Osteocyte (in vitro differentiated cells): ENCODE data around the gene PNPO. TPM values are rescaled to one million over a fixed set of nuclear protein-coding genes. Genes with fewer than 3 reads are reported as not detected.

ENCODE experiments used
- DNase-seq: peaks from one replicate; pipeline ENCODE4 v3.0.0; 2021; ENCODE audit warnings: mixed read lengths; ENCODE audit not compliant: unreplicated experiment; ENCODE audit errors: extremely low spot score
- H3K27ac Mint-ChIP-seq: one replicate; pipeline ENCODE4 v1.8.0; 2021; ENCODE audit warnings: mild to moderate bottlenecking, mixed read lengths; ENCODE audit not compliant: unreplicated experiment
- H3K27me3 Mint-ChIP-seq: one replicate; pipeline ENCODE4 v1.8.0; 2021; ENCODE audit warnings: mixed read lengths; ENCODE audit not compliant: unreplicated experiment
- H3K36me3 Mint-ChIP-seq: one replicate; pipeline ENCODE4 v1.8.0; 2021; ENCODE audit warnings: mixed read lengths; ENCODE audit not compliant: unreplicated experiment
- H3K4me1 Mint-ChIP-seq: one replicate; pipeline ENCODE4 v1.8.0; 2021; ENCODE audit warnings: mixed read lengths; ENCODE audit not compliant: unreplicated experiment
- H3K4me3 Mint-ChIP-seq: one replicate; pipeline ENCODE4 v1.8.0; 2021; ENCODE audit warnings: mild to moderate bottlenecking, moderate library complexity, mixed read lengths; ENCODE audit not compliant: unreplicated experiment
- H3K9me3 Mint-ChIP-seq: one replicate; pipeline ENCODE4 v1.8.0; 2021; ENCODE audit warnings: mixed read lengths; ENCODE audit not compliant: unreplicated experiment
- CTCF ChIP-seq: fragments of 200-600 bp; sonication (generic); IDR thresholded peaks from 2 replicates; pipeline ENCODE4 v1.5.0; 2021; ENCODE audit warnings: antibody characterized with exemption, mild to moderate bottlenecking, moderate library complexity
- long read RNA-seq: library from polyadenylated mRNA; unstranded; transcript quantifications from one replicate; pipeline ENCODE4 v2.0.0, GENCODE V29; 2021
- total RNA-seq: library from RNA; stranded (reverse); gene quantifications from 2 replicates; pipeline ENCODE4 v1.2.1, GENCODE V29; 2021

The PNPO gene
- 9.0 and 9.2 TPM in 2 replicates for total RNA-seq
- long read RNA-seq, transcript PNPO-217 (7 exons, 3,465 nt): major isoform, 23 of 25 reads
- long read RNA-seq, partial matches to known transcripts: 0 of 25 reads
- long read RNA-seq, other reads (novel, unspliced or antisense): 0 of 25 reads

- Mint-ChIP-seq H3K9me3 (no peaks in the 10 kb centered on the region), H3K27ac (peak within 1 kb of the TSS; percentile 76)
- TF ChIP-seq CTCF: no peak
Measured at GRCh38 chr17:47941246-47942095, at the start of gene PNPO. Gene PNPO (plus strand): TSS chr17:47941571. CDS start chr17:47941676, 105 bp downstream.

GRCh38 chr17:47894498-47895346, 46.6 kb upstream of the PNPO start:
- Mint-ChIP-seq H3K4me1 (peaks cover 28% of the 10 kb centered on the region), H3K27me3 (no peaks in the 10 kb centered on the region), H3K9me3 (no peaks in the 10 kb centered on the region), H3K36me3 (peaks cover 3% of the 10 kb centered on the region), H3K4me3 (peak overlapping the region; percentile 94), H3K27ac (peak overlapping the region; percentile 97)
- no peak for TF ChIP-seq CTCF
- no peak for DNase-seq

More at GRCh38 chr17:47941246-47942095, at the start of gene PNPO:
- Mint-ChIP-seq H3K27me3 (peaks cover 6% of the 10 kb centered on the region), H3K36me3 (no peaks in the 10 kb centered on the region), H3K4me3 (peak within 1 kb of the TSS; percentile 77), H3K4me1 (peaks cover 13% of the 10 kb centered on the region)
- DNase-seq: peak; percentile 92

- TF ChIP-seq CTCF: no peak
- Mint-ChIP-seq H3K4me3 (peak overlapping the region; percentile 94), H3K36me3 (peaks cover 3% of the 10 kb centered on the region), H3K27me3 (no peaks in the 10 kb centered on the region), H3K27ac (peak overlapping the region; percentile 97), H3K9me3 (no peaks in the 10 kb centered on the region), H3K4me1 (peaks cover 33% of the 10 kb centered on the region)
- no peak for DNase-seq
Measured at GRCh38 chr17:47895347-47895855, 46.0 kb upstream of the PNPO start.

GRCh38 chr17:47895856-47896671, 45.3 kb upstream of the PNPO start, which contains the start of gene SP2:
Gene SP2 (plus strand): TSS chr17:47896236. CDS start chr17:47896287, 51 bp downstream.
- Mint-ChIP-seq H3K9me3 (no peaks in the 10 kb centered on the region), H3K4me1 (peaks cover 37% of the 10 kb centered on the region), H3K27me3 (no peaks in the 10 kb centered on the region), H3K27ac (peak within 1 kb of the TSS; percentile 97), H3K4me3 (peak within 1 kb of the TSS; percentile 94), H3K36me3 (peaks cover 3% of the 10 kb centered on the region)
- DNase-seq: peak; percentile 100
- peak; percentile 40 for TF ChIP-seq CTCF
